Measurements from ENCODE around the gene GBP3. TPM values are rescaled to one million over a fixed set of nuclear protein-coding genes. Genes with fewer than 3 reads are reported as not detected.
"Not testable (repeated sequence)": the region's sequence is repeated elsewhere in the genome, so short reads cannot be mapped to it uniquely, and the experiment has no call there.

GBP3 gene
- polyA plus RNA-seq, 5 donors, result 9.3 to 16.0 (median 11.8) TPM

DNA sequence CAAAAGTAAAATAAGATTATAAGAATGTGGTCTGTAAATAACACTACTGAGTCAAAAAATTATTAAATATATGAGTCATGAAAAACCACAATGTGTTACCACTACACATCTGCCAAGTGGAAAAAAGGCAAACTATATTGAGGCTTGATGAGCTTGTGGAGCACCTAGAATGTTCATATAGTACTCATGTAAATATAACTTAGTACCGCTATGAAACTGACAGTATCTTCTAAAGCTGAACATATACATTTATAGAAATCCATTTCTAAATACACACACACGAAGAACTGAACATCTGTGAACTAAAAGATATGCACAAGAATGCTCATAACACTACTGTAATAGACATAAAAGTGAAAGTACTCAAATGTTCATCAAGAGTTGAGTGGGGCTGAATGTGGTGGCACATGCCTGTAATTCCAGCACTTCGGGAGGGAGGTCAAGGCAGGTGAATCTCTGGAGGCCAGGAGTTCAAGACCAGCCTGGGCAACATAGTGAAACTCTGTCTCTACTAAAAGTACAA lies 18.5 kb upstream of the GBP3 start:
- DNase-seq, result no peak

DNA sequence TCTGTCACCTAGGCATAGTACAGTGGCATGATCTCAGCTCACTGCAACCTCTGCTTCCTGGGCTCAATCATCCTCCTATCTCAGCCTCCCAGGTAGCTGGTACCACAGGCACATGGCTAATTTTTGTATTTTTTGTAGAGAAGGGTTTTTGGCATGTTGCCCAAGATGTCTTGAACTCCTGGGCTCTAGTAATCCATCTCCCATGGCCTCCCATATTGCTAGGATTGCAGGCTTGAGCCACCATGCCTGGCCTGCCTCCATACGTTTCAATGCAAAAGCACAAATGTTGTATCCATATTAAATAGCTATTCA lies 17.6 kb upstream of the GBP3 start:
- DNase-seq, result no peak

DNA sequence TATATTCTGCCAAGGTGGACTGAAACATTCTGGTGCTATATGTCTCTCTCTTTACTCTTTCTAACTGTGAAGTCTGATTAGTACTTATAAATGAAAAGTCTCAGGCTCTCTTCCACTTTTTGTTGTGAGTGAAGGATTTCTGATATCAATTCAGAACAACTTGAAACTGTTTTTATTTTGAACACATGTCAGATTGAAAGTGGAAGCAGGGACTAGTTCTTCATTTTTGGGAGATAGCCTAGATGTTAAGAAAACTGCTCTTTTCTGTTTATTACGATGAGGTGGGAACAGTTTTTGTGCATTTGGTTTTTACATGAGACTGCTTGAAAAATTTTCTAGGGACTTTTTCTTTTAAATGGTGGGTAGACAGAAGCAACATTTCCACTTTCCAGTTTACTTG lies 14.5 kb upstream of the GBP3 start:
- no peak for DNase-seq

DNA sequence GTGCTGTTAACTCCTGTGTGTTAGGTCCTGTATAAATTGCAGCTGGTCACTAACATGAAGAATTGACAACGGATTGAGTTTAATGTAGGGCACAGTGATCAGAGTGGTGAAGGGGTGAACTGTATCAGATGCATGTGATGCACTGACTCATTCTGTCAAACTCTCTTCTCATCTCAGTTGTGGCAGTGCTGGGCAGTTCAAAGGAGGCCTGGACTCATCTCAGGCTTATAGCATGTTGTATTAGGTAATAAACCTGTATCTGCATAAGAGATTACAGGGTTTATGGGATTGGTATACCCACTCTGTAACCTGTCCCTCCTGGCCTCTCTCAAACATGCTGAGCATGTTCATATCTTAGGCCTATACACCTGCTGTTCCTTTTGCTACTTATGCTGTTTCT lies 12.4 kb upstream of the GBP3 start:
- no peak for DNase-seq

DNA sequence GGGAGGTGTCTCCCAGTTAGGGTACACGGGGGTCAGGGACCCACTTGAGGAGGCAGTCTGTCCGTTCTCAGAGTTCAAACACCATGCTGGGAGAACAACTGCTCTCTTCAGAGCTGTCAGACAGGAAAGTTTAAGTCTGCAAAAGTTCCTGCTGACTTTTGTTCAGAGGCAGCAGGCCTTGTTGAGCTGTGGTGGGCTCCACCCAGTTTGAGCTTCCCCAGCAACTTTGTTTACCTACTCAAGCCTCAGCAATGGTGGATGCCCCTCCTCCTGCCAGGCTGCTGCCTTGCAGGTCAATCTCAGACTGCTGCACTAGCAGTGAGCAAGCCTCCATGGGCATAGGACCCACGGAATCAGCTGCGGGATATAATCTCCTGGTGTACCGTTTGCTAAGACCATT lies 11.3 kb upstream of the GBP3 start:
- DNase-seq, result not testable (repeated sequence)

DNA sequence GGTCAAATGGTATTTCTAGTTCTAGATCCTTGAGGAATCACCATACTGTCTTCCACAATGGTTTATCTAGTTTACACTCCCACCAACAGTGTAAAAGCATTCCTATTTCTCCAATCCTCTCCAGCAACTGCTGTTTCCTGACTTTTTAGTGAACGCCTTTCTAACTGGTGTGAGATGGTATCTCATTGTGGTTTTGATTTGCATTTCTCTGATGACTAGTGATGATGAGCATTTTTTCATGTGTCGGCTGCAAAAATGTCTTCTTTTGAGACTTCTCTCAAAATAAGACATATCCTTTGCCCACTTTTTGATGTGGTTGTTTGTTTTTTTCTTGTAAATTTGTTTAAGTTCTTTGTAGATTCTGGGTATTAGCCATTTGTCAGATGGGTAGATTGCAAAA lies 6.4 kb upstream of the GBP3 start:
- not testable (repeated sequence) for DNase-seq

DNA sequence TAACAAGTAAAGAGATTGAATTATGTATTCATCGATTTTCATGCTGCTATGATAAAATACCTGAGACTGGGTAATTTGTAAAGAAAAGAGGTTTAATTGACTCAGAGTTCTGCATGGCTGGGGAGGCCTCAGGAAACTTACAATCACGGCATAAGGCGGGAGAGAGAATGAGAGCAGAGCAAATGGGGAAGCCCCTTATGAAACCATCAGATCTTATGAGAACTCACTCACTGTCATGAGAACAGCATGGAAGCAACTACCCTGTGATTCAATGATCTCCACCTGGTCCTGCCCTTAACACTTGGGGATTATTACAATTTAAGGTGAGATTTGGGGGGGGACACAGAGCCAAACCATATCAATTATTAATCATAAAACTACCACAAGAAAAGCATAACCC lies 3.3 kb upstream of the GBP3 start:
- no peak for DNase-seq

DNA sequence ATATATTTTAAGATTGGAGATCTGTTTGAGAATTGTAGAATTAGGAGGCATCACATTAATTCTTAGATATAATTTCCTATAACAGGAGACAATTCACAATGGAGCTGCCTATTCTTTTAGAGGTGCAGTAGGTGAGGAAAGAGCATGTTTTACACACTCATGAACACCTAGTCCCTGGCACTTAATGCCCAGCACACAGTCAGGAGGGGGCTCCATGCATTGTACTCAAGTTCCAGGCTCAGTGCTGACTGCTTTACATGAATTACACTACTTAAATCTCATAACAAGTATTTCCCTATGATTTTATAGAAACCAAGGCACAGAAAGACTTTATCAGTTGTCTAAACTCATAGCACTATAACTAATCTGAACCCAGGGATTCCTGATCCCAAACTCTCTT lies 360 bp upstream of the GBP3 start:
- peak in 1 of 2 donors; percentile 4 for DNase-seq

DNA sequence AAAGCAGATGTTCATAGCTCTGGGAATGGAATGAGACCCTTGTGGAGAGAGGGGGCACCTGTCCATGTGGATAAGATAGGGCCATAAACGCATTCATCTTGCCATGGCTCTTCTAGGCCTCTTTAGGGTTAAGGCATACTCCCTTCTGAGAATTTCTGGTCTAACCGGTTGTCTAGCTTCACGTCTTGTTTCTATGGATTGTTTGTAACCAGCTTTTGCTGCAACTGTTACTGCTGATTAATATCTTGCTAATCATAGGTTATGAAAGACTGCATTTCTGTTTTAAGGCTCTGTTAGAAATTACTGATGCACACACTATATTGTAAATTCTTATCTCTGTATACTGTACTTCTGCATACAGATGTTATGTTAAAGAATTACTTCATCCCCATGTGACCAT lies 4.3 kb downstream of the GBP3 start:
- DNase-seq, result not testable (repeated sequence)

DNA sequence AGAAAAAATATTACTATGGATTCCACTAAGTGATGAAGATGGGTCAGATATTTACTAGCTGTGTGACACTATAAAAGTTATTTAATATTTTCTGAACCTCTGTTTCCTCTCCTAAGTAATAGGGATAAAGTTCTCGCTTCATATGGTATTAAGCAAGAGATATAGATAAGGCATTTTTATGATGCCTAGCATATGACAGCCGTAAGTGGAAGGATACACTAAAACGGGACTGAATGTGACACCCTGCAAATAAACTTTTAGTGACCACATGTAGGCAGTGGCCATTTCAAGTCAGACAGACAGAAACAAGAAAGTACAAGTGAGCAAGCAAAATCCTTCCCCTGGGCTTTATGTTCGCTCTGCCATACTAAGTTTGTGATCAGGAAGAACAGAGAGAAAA lies 14.2 kb downstream of the GBP3 start:
- DNase-seq, result no peak

DNA sequence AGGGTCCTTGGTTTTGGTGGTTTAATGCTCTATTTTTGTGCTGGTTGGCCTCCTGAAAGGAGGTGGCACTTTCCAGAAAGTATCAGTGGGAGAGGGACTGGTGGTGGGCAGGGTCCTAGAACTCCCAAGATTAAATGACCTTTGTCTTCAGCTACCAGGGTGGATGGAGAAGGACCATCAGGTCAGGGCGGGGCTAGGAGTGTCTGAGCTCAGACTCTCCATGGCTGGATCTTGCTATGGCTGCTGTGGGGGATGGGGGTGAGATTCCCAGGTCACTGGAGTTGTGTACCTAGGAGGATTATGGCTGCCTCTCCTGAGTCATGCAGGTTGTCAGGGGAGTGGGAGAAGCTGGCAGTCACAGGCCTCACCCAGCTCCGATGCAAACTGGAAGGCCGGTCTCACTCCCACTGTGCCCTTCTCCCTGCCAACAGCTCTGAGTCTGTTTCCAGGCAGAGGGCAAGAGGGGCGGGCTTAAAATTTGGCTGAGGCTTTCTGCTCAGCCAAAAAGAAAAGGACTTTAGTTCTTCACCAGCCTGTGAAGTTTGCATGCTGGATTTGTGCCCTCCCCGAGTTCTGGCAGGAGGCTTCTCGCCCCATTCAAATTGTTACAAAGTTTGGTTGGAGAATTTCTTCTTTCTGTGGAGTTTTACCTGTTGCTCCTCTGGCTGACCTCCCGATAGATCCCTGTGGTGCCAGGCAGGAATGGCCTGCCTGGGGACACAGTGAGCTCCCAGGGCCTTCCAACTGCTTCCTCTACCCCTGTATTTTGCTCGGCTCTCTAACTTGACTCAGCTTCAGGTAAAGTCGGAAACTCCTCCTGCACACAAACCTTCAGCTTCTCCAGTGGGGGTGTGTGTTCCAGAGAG lies 17.1 kb downstream of the GBP3 start:
- DNase-seq, result no peak

DNA sequence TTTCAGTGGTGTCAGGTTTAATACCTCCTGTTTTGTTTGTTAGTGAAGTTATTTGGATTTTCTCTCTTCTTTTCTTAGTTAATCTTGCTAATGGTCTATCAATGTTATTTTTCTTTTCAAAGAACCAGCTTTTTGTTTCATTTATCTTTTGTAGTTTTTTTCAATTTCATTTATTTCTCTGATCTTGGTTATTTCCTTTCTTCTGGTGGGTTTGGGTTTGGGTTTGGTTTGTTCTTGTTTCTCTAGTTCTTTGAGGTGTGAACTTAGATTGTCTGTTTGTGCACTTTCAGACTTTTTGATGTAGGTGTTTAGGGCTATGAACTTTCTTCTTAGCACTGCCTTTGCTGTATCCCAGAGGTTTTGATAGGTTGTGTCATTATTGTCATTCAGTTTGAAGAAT lies 20.5 kb downstream of the GBP3 start:
- not testable (repeated sequence) for DNase-seq

DNA sequence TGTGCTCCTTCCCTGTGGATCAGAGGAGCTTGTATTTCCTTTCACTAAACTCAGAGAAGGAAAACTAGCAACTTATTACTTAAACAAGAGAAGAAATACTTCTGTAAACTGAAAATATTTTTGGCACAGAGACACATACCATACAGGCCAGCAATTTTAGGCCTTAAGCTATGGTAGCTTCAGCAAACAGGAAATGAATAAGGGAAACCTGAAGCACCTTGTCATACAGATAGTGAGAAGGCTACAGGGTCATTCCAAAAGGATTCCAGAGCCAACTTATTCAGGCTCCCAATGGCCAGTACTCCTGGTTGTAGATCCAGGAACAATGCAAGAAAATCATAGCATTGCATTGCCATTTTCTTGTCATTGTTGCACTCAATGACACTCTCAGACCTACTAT lies 21.2 kb downstream of the GBP3 start:
- DNase-seq, result no peak

DNA sequence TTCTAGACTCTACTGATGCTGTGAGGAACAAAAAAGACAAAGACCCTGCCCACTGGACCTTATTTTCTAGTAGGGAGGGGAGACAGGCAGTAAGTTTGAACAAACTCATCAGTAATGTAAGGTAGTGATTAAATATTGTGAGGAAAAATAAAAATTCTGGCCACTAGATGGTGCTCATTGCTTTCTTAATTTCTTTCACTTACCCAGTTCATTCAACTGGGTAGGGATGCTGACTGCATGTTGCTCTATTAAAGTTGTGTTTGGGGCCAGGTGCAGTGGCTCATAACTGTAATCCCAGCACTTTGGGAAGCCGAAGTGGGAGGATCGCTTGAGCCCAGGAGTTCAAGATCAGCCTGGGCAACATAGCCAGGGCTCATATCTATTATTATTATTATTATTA lies 23.9 kb downstream of the GBP3 start:
- DNase-seq, result peak; percentile 45 to 61

DNA sequence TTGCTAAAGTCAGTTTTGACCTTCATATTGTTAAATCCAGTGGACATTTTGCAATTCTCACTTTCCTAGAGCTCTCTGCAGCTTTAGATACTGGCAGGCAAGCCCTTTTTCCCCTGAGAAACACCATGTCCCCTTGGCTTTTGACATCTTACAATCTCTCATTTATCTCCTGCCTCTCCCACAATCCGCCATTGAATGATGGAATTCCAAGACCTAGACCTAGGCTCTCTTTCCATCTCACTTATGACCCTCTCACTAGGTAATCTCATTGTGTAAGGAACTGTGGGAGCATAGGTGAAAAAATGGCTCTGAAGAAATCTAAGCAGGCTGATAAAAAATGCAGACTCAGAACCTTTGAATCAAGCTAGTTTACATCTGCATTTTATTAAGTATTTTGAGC lies 32.2 kb downstream of the GBP3 start:
- no peak for DNase-seq

DNA sequence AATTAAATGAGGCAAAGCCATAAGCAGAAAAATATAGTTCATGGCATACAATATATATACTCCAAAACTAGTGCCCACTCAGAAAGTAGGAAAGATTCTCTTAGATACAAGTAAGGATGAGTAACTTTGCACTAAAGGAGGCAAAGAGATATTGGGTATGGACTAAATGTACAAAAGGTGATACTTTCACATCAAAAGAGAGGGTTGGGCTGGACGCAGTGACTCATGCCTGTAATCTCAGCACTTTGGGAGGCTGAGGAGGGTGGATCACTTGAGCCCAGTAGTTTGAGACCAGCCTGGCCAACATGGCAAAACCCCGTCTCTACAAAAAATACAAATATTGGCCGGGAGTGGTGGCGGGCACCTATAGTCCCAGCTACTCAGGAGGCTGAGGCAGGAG lies 37.0 kb downstream of the GBP3 start:
- DNase-seq, result no peak

DNA sequence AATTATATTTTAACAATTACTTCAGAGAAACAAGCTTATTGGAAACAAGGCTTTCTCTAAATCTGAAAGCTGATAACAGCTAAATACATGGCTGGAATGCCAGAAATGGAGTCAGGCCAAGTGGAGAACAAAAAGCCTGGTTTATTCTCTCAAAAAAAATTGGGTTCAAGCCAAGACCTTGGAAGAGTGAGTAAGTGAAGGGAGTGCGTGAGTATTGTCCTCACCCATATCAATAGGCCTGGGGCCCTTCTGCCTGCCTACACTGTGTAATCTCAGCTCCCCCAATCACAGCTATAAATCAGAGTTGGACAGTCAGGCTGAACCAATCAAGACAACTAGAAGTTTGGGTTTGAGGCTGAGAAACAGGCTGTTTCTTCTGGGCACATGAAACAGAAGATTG lies 37.6 kb downstream of the GBP3 start:
- peak; percentile 67 to 69 for DNase-seq

DNA sequence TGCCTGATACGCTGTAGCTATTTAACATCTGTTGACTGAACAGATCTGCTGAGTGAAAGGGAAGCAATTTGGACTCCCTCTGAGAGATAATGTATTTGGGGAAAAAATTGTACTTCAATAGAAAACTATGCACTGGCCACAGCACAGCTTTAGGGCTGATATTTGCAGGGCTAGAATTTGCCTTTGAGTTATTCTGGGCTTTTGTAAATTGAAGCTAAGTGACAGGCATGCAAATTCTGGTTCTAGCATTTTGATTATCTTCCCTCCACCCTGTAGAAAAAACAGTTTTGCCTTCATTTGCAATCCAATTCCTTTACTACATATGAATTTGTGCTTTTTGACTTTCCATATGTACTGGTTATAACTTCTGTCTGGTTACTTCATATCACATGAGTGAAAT lies 38.1 kb downstream of the GBP3 start:
- DNase-seq, result peak in 1 of 2 donors; percentile 9

DNA sequence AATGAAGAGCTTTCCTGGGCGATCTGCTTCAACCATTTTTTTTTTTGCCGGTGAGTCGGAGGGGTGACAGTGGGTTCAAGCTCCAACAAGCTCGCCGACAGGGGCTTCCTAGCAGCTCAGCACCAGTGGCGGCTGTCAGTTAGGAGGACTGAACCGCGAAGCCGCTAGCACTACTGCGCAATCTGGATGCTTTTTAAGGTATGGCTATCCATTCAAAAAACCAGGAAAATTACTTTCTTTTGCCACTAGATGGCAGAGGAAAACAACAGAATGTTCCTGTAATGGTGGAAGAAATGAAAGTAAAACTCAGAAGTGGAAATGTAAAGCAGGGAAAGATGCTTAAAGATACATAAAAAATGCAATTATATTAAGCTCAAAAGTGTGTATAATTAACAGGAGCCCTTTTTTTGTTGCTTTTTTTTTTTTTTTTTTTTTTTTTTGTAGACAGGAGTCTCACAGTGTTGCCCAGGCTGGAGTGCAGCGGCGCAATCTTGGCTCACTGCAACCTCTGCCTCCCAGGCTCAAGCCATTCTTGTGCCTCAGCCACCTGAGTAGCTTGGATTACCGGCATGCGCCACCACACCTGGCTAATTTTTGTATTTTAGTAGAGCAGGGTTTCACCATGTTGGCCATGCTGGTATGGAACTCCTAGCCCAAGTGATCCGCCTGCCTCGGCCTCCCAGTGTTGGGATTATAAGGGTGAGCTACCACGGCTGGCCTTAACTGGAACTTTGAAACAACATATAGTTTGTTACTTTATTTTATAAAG lies 38.7 kb downstream of the GBP3 start:
- peak; percentile 33 to 40 for DNase-seq

DNA sequence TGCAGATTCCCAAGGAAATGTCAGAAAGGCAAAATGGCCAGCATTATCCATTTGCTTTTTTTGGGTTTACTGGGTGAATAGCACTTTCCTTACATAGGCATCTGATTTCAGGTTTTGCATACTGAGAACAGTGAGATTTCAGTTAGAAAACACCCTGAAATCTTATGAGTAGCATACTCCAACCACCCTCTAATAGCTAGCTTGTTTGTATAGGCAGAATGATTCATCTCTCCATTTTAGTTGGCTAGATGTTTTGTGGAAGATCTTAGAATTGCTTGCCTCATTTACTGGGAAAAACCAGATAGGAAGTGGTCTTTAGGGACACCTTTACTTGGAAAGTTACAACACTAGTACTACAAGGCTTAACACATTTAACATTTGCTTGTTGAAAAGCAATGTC lies 40.6 kb downstream of the GBP3 start:
- DNase-seq, result no peak

DNA sequence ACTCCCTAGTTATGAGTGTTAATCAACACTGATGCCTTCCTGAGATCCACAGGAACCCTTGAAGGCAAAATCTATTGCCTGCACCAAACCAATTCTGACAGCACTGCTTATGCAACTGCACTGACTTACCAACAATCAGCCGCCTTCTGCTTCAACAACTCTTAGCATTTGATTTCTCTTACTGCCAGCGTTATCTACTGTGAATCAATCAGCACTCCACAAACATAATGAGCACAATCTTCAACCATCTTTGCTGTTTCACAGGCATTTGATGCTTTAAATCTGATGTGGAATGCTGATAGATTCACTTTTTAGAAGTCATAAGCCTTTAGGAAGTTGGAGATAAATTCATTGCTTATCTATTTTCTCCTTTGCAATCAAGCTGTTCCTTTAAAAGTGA lies 41.2 kb downstream of the GBP3 start:
- not testable (repeated sequence) for DNase-seq

DNA sequence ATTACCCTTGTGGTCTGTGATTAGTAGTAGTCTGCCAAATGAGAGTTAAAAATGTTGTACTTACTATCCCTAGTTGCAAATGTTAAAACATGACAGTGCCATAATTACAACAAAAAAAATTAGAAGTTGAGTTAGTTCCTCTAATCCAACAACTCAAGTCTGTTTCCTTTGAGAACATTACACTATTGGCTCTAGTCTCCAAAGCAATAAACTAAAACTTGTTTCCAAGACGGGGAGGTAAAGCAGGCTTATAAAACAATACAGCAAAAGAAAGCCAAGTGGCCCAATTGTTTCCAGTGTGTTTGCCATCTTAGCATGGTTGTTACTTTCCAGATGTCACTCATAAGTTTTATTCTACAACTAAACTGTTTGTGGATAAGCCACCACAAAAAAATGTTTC lies 41.8 kb downstream of the GBP3 start:
- no peak for DNase-seq

DNA sequence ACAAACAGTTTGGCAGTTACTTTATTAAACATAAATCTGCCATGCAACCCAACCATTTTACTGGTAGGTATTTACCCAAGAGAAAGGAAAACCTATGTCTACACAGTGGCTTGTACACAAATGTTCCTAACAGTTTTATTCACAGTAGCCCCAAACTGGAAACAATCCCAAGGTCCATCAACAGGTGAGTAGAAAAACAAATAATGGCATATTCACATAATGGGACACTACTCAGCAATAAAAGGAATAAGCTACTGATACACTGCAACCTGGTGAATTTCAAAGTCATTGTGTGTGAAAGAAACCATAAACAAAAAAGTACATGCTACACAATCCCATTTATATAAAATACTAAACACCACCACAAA lies 42.9 kb downstream of the GBP3 start:
- no peak for DNase-seq

Data from right lung (tissue), 5 donors.